SK-N-SH (cell line): ENCODE results near the gene LRTM2. TPM values are rescaled to one million over a fixed set of nuclear protein-coding genes. Genes with fewer than 3 reads are reported as not detected.

Experiments
- CTCF ChIA-PET: fragments of 300-600, 350-600 bp; formaldehyde crosslinking; extraction: SDS; loops from one replicate; lab custom pipeline; 2021; lab: Yijun Ruan, JAX
- POLR2A ChIA-PET: fragments of 350-600 bp; sonication (Branson Sonifier 250); formaldehyde crosslinking; extraction: SDS; loops from one replicate; lab custom pipeline; 2020; ENCODE audit warnings: antibody characterized with exemption, inconsistent platforms; lab: Yijun Ruan, JAX
- DNase-seq: peaks from one replicate; pipeline ENCODE4 v3.0.0; 2012
- H2AFZ ChIP-seq: fragments of 200-600 bp; sonication (generic); 2 replicates; pipeline ENCODE4 v1.8.1; 2016; ENCODE audit warnings: antibody characterized with exemption, mild to moderate bottlenecking, low read depth
- H3F3A ChIP-seq: fragments of 200-600 bp; sonication (generic); replicated peaks from 2 replicates; pipeline ENCODE3; 2016; ENCODE audit warnings: antibody characterized with exemption, mild to moderate bottlenecking; ENCODE audit not compliant: insufficient read depth
- H3K27ac ChIP-seq, 2 experiments: fragments of 200-500 bp in 1 of 2; fragments of 200-600 bp in 1 of 2; sonication (Bioruptor generic) in 1 of 2; sonication (generic), shearing (Covaris generic) in 1 of 2; 2 replicates each; pipeline versions ENCODE4 v1.5.1 to v1.6.1; 2014 to 2016; ENCODE audit warnings: low read depth in 2 of 2, inconsistent platforms in 1 of 2, low read length in 1 of 2, mild to moderate bottlenecking in 1 of 2, mixed read lengths in 1 of 2
- H3K27me3 ChIP-seq: fragments of 200-600 bp; sonication (generic), shearing (Covaris generic); 2 replicates; pipeline ENCODE4 v1.6.1; 2016; ENCODE audit warnings: mixed run types; ENCODE audit not compliant: insufficient read depth
- H3K36me3 ChIP-seq, 2 experiments: fragments of 200-500 bp in 1 of 2; fragments of 200-600 bp in 1 of 2; sonication (Bioruptor generic) in 1 of 2; sonication (generic) in 1 of 2; replicated peaks in 1 of 2; 2 replicates each; pipeline versions ENCODE3 to v1.5.1; 2014 to 2016; ENCODE audit warnings: low read length in 1 of 2, mild to moderate bottlenecking in 1 of 2; ENCODE audit not compliant: insufficient read depth in 2 of 2, control insufficient read depth in 1 of 2
- H3K4me1 ChIP-seq, 2 experiments: fragments of 200-500 bp in 1 of 2; fragments of 200-600 bp in 1 of 2; sonication (Bioruptor generic) in 1 of 2; sonication (generic), shearing (Covaris generic) in 1 of 2; 2 replicates each; pipeline versions ENCODE4 v1.5.1 to v1.6.1; 2014 to 2016; ENCODE audit warnings: low read depth in 1 of 2, low read length in 1 of 2, mixed run types in 1 of 2; ENCODE audit not compliant: insufficient read depth in 2 of 2, control insufficient read depth in 1 of 2
- H3K4me2 ChIP-seq: fragments of 200-600 bp; sonication (generic), shearing (Covaris generic); 2 replicates; pipeline ENCODE4 v1.6.1; 2017; ENCODE audit warnings: mixed run types
- H3K4me3 ChIP-seq, 2 experiments: fragments of 200-500 bp in 1 of 2; fragments of 200-600 bp in 1 of 2; sonication (Bioruptor generic) in 1 of 2; sonication (generic), shearing (Covaris generic) in 1 of 2; 2 replicates each; pipeline versions ENCODE4 v1.5.1 to v1.8.1; 2014 to 2016; ENCODE audit warnings: low read depth in 2 of 2, inconsistent platforms in 1 of 2, low read length in 1 of 2, mild to moderate bottlenecking in 1 of 2, mixed read lengths in 1 of 2, moderate library complexity in 1 of 2
- H3K79me2 ChIP-seq: fragments of 200-600 bp; sonication (generic); 2 replicates; pipeline ENCODE4 v1.8.1; 2017; ENCODE audit warnings: mild to moderate bottlenecking; ENCODE audit not compliant: insufficient read depth
- H3K9ac ChIP-seq: fragments of 200-600 bp; sonication (generic); 2 replicates; pipeline ENCODE4 v1.6.1; 2017; ENCODE audit warnings: mixed run types
- H3K9me2 ChIP-seq: fragments of 200-600 bp; sonication (generic); 2 replicates; pipeline ENCODE4 v1.6.1; 2017; ENCODE audit warnings: mixed run types
- H3K9me3 ChIP-seq: fragments of 200-600 bp; sonication (generic); 2 replicates; pipeline ENCODE4 v1.6.1; 2017; ENCODE audit warnings: mixed run types, mild to moderate bottlenecking, moderate library complexity
- H4K20me1 ChIP-seq: fragments of 200-600 bp; sonication (generic); 2 replicates; pipeline ENCODE4 v1.6.1; 2017; ENCODE audit warnings: mild to moderate bottlenecking, mixed run types; ENCODE audit not compliant: insufficient read depth
- CTCF ChIP-seq: fragments of 200-600 bp; sonication (generic); IDR thresholded peaks from 2 replicates; pipeline ENCODE4 v1.6.1; 2017; ENCODE audit warnings: antibody characterized with exemption, mild to moderate bottlenecking, moderate library complexity
- ELF1 ChIP-seq: IDR thresholded peaks from 2 replicates; pipeline ENCODE4 v1.4.0; 2012
- EZH2phosphoT487 ChIP-seq: fragments of 200-600 bp; sonication (generic); IDR thresholded peaks from 2 replicates; pipeline ENCODE4 v1.6.1; 2017; ENCODE audit warnings: low read depth, mixed run types, mild to moderate bottlenecking, antibody characterized with exemption, moderate library complexity, borderline replicate concordance
- FOXJ3 ChIP-seq: sonication (generic); formaldehyde crosslinking; IDR thresholded peaks from 2 replicates; pipeline ENCODE4 v1.5.1; 2020; ENCODE audit warnings: mild to moderate bottlenecking, missing genetic modification reagents
- GABPA ChIP-seq: IDR thresholded peaks from 2 replicates; pipeline ENCODE4 v1.4.0; 2012; ENCODE audit warnings: low read depth, mild to moderate bottlenecking
- MEF2A ChIP-seq: IDR thresholded peaks from 2 replicates; pipeline ENCODE4 v1.4.0; 2012; ENCODE audit warnings: low read depth, borderline replicate concordance
- MXI1 ChIP-seq: IDR thresholded peaks from 2 replicates; pipeline ENCODE4 v1.6.1; 2012; ENCODE audit warnings: mild to moderate bottlenecking, low read depth, low read length, improper control_type of control experiment
- NRF1 ChIP-seq: IDR thresholded peaks from 2 replicates; pipeline ENCODE4 v1.6.1; 2012; ENCODE audit warnings: low read depth, mild to moderate bottlenecking, low read length
- PBX3 ChIP-seq: IDR thresholded peaks from 2 replicates; pipeline ENCODE4; 2012
- POLR2AphosphoS5 ChIP-seq: IDR thresholded peaks from 2 replicates; pipeline ENCODE4 v1.6.1; 2012; ENCODE audit warnings: low read depth, low read length
- RAD21 ChIP-seq: IDR thresholded peaks from 2 replicates; pipeline ENCODE4 v1.6.1; 2012; ENCODE audit warnings: mild to moderate bottlenecking, low read length
- REST ChIP-seq: IDR thresholded peaks from 2 replicates; pipeline ENCODE4 v1.6.1; 2012; ENCODE audit warnings: mild to moderate bottlenecking, low read depth, low read length, moderate library complexity
- RFX5 ChIP-seq: IDR thresholded peaks from 2 replicates; pipeline ENCODE4 v1.6.1; 2012; ENCODE audit warnings: mild to moderate bottlenecking, improper control_type of control experiment, low read length
- RXRA ChIP-seq: IDR thresholded peaks from 2 replicates; pipeline ENCODE4 v1.4.0; 2012; ENCODE audit warnings: low read depth, mild to moderate bottlenecking, borderline replicate concordance
- SIN3A ChIP-seq: IDR thresholded peaks from 2 replicates; pipeline ENCODE4 v1.6.1; 2012; ENCODE audit warnings: low read depth, mild to moderate bottlenecking, low read length, moderate library complexity, borderline replicate concordance
- TAF1 ChIP-seq: IDR thresholded peaks from 2 replicates; pipeline ENCODE4 v1.6.1; 2012; ENCODE audit warnings: low read depth, mild to moderate bottlenecking, low read length, moderate library complexity, borderline replicate concordance
- USF2 ChIP-seq: fragments of 150-350 bp; IDR thresholded peaks from 2 replicates; pipeline ENCODE4 v1.6.1; 2017; ENCODE audit warnings: antibody characterized with exemption, low read length, low read depth, borderline replicate concordance
- ZBTB33 ChIP-seq: IDR thresholded peaks from 2 replicates; pipeline ENCODE4 v1.4.0; 2012; ENCODE audit warnings: low read depth, borderline replicate concordance
- WGBS: methylation state at CpG from one replicate; pipeline ENCODE4 v1.1.6; 2017; ENCODE audit warnings: low lambda C conversion rate; 5-methylcytosine and 5-hydroxymethylcytosine counted together
- polyA plus RNA-seq, 3 experiments: library from polyadenylated mRNA; depleted of rRNA; stranded (reverse); fragments of >200 nt; gene quantifications; 2 replicates each; pipeline ENCODE4 v1.2.3, GENCODE V29; 2012

The LRTM2 gene
- polyA plus RNA-seq, 1 of the 3 experiments (the other 2 are of a cell fraction): not detected

GRCh38 chr12:1875608-1876007 is 55.2 kb downstream of the LRTM2 start:
- CTCF ChIA-PET: interaction anchor here (2.4 kb wide), 1 partner anchor 64 kb away, joined by 8 read pairs; no protein-coding TSS in a partner anchor
- Histone ChIP-seq H3K27ac (no peak overlapping the region), H3K4me3 (no peak overlapping the region), H3F3A (peaks cover 7% of the 10 kb centered on the region), H3K9ac (no peak overlapping the region), H3K36me3 (no peaks in the 10 kb centered on the region), H2AFZ (no peak overlapping the region), H4K20me1 (no peaks in the 10 kb centered on the region), H3K4me2 (no peak overlapping the region), H3K9me3 (no peaks in the 10 kb centered on the region), H3K4me1 (peaks cover 0 to 4% of the 10 kb centered on the region in 2 experiments; a peak in 1 of 4 replicates), H3K9me2 (no peaks in the 10 kb centered on the region), H3K79me2 (no peaks in the 10 kb centered on the region), H3K27me3 (peaks cover 28% of the 10 kb centered on the region; the same call in 1 of the 2 replicates)
- POLR2A ChIA-PET: no interaction called here
- DNase-seq: no peak
- WGBS: 42% methylated on average over 5 of the region's 6 CpGs
- TF ChIP-seq ELF1 (no peak), FOXJ3 (no peak), RXRA (no peak), TAF1 (no peak), MEF2A (no peak)

GRCh38 chr12:1876086-1876485 is 55.7 kb downstream of the LRTM2 start:
- Histone ChIP-seq H3K9me2 (no peaks in the 10 kb centered on the region), H3K4me1 (peaks cover 0 to 4% of the 10 kb centered on the region in 2 experiments; a peak in 1 of 4 replicates), H3K36me3 (no peaks in the 10 kb centered on the region), H3K79me2 (no peaks in the 10 kb centered on the region), H3K27me3 (peaks cover 28% of the 10 kb centered on the region; the same call in 1 of the 2 replicates), H3F3A (peaks cover 6% of the 10 kb centered on the region), H2AFZ (no peak overlapping the region), H3K4me3 (no peak overlapping the region), H3K9me3 (no peaks in the 10 kb centered on the region), H3K27ac (no peak overlapping the region), H4K20me1 (no peaks in the 10 kb centered on the region), H3K4me2 (no peak overlapping the region), H3K9ac (no peak overlapping the region)
- ChIA-PET CTCF (interaction anchor here (2.4 kb wide), 1 partner anchor 64 kb away, joined by 8 read pairs; no protein-coding TSS in a partner anchor), POLR2A (no interaction called here)
- DNase-seq: no peak
- whole genome bisulfite sequencing: 27% methylated on average over 3 of the region's 3 CpGs
- TF ChIP-seq USF2: no peak
- no peak for TF ChIP-seq NRF1
- TF ChIP-seq ZBTB33: no peak
- TF ChIP-seq RFX5: no peak
- no peak for TF ChIP-seq MXI1
- no peak for TF ChIP-seq POLR2AphosphoS5
- TF ChIP-seq SIN3A: no peak
- no peak for TF ChIP-seq PBX3
- no peak for TF ChIP-seq GABPA
- no peak for TF ChIP-seq TAF1
- TF ChIP-seq REST: no peak
- TF ChIP-seq RAD21: no peak
- no peak for TF ChIP-seq CTCF
- TF ChIP-seq EZH2phosphoT487: no peak
